Dermis microvascular lymphatic vessel endothelial cell (primary cell): ENCODE data around the gene IRF2. TPM values are rescaled to one million over a fixed set of nuclear protein-coding genes. Genes with fewer than 3 reads are reported as not detected.
A peak's percentile ranks its signal among the peaks of the same experiment; 100 is the strongest.

Experiments
- DNase-seq, 2 donors: peaks; one replicate each; pipeline versions ENCODE4 v3.0.0 to v3.0.0-alpha.2; 2010; ENCODE audit warnings: low read depth in 2 of 2
- total RNA-seq: library from RNA; depleted of rRNA; stranded (reverse); fragments of >200 nt; gene quantifications from 2 replicates; pipeline ENCODE4 v1.2.1, GENCODE V29; 2014

Gene IRF2
- 20.0 and 23.4 TPM in 2 replicates for total RNA-seq

DNA sequence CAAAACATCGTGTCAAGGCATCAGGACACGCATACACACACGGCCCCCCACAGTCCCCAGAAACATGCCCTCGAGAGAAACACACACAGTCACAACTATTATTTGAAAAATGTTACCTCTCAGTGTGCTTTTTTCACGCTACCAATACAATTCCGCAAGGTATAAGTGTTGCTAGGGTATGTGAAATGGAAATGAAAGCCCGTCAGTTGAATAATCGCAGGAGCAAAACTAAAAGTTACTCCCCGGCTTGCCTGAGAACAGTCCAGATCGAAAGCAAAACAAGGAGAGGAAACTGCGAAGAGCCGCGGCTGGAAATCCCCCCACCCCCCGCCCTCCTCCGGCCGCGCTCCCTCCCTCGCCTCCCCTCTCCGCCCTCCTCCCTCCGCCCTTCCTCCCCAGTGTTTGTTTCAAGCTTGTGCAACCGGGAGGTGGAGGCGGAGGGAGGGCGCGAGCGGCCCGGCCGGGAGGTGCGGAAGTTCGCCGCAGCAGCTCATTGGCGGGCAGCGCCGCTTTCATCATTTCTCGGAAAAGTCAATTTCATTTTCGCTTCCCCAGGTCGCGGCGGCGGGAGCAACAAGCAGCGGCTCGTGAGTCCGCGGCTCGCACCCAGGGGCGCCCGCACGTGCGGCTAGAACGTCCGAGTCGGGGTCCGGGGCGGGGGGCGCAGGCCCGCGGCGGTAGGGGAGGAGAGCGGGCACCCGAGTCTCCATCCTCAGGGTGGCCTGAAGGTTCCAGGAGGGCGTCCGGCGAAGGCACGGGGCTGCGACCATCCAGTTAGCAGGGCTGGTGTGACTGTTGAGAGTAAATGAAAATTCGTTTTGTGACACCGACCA is at the start of gene IRF2:
IRF2 (minus strand) TSS at position 288 of the 833 bp plus-strand sequence. CDS start 45,486 bp downstream, outside the sequence.
- peak; percentile 95 to 98 for DNase-seq

DNA sequence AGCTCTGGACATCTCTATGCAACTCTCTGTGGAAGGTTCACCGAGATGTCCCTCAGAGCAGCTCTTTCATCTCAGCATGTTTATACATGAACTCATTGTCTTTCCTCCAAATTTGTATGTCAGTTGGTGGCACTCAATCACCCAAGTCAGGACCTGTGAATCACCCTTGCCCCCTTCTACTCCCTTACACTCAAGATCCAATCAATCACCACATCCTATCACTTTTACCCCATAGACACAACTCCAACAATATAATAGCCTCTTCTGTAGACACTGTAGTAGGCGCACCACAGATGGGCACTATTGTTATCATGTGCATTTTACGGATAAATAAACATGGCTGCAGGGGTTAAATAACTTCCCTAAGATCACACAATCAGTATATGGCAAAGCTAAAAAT is 41.3 kb upstream of the IRF2 start:
- no peak for DNase-seq

DNA sequence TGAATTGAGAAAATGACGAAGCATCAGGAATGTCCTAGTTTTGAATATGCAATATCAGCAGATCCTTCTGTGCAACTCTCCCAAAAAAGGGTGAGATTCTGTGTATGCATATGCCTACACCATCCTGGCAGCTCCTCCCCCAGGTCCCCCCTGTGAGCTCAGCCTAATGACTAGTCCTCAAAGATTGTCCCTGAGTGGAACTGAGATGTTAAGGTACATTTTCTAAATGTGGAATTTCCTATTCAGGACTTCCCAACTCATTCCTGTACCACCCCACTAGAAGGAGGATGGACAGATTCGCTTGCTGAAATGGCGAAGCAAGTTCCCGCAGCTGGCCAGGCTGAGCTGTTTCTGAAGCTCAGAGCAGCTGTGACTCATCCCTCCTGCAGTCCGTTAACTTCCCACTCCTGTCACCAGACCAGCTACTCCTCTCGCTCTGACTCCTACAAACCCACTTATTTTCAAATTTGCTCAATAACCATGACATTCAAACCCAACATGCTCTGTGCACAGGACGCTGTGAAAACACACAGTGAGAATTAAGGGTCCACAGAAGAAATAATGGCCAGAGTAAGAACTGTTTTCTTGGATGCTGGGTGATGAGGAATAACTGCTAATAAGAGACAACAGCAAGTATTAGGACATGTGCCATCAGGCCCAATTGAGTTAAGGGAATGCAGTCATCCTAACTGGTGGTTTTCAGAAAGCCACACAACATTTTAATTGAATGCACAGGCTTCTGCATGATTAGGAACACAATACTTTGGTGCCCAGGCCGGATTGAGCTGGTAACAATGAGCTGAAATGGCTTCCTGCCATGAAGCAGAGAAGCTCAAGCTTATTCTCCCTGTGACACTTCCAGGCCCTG is 40.0 kb upstream of the IRF2 start:
- DNase-seq: peak in 1 of 2 donors; percentile 61

DNA sequence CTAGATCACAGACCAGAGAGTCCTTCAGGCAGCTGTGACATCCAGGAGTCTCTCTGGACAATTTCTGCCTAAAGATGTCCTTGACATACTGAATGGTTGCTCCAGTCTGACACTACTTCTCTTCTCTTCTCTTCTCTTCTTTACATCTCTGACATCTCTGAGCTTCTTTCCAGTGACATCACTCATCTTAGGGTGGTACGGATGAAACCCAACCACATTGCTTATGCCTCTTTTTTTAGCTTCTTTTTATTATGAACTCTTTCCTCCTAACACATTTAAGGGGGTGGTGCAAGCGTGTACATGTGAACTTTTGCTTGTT is 39.4 kb upstream of the IRF2 start:
- no peak for DNase-seq

DNA sequence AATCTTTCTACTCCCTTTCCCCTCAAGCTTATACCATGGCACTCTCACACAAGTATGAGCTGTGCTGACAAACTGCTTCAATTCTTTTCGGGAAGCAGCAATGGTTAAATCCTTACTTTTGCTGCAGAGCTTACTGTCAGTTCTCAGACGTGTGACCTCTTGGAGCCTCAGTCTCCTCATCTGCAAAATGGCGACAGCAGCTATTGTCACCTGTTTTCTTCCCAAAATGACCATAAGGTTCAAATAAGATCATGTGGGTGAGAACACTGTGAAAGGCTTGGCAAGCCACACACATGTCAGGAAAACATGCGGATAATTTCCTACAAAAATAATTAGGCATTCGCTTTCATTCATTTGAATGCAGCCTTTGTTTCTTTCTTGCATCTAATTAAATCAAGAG is 36.8 kb upstream of the IRF2 start:
- no peak for DNase-seq

DNA sequence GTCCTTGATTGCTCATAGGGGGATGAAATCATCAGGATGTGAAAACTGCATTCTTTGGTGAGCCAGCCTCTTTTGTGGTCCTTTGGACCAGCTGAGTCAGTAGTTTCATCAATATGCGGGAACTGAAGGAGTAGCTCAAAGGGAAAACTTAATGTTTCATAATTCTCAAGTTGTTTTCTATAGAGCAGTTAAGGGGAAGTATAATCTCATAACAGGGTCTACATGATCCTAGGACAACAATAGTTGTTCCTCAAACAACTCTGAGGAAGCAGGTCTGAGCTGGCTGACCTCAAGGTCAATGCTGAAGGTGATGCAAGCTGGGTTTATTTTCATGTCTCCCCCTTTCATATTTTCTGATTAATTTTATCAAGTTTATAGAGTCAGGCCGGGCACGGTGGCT is 36.1 kb upstream of the IRF2 start:
- no peak for DNase-seq

DNA sequence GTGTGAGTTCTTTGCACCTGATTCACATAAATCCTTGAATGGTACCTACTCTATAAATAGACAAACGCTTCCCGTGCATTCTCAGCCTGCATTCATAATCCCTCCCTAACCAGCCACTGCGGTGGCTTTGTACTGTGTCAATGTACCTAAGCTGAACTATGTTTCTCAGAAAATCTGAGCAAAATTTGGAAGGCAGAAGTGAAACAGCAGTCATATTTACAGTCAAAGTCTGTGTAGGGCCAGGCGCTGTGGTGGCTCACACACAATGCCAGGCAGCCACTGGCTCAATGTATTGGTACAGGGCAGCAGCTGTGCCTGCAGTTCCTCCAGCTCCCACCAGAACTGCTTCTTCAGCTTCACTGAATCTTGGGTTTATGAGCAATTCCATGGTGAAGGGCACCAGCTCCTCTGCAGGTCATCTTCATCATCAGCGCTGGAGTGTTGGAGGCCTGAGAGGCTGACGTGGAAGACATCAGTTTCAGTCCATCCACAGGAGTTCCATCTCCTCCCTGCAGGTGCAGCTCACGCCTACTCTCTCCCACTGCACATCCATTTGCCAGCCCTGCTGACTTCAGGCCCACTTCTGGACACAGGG is 32.3 kb upstream of the IRF2 start:
- no peak for DNase-seq

DNA sequence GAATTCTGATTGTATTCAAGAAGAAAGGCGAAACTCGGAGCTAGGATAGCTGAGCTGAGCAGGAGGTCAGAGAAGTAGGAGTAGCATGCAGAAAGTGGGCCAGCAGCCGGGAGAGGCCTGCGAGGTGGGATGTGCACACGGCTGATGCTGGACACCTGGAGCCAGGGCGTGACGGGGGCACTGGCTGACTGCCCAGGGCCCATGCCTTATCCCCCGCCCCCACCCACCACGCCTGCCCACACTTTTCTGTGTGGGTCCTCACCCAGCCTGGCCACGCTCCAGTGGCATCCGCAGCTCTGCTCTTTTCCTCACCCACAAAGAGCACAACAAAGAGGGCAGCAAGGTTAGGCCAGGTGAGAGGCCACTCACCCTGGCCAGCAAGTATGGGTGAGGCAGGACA is 30.0 kb upstream of the IRF2 start:
- no peak for DNase-seq

DNA sequence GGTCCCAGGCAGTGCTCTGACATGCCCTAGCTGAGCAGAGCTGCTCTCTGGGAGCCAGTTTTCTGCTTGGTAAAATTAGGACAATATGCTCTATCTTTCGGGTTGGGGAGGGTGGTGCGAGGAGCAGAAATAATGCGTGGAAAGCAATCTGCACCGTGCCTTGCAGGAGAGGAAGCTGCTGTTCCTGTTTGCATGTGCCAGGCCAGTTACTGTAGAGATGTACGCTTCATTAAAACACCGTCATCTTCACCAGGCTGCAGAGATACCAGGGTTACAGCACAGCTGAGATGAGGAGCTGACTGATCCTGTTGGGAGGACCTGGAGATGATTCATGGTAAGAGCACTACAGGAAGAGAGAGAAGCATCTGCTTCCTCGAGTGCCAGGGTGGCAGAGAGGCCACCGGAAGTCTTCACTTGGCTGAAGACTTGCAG is 29.5 kb upstream of the IRF2 start:
- peak in 1 of 2 donors; percentile 36 for DNase-seq

DNA sequence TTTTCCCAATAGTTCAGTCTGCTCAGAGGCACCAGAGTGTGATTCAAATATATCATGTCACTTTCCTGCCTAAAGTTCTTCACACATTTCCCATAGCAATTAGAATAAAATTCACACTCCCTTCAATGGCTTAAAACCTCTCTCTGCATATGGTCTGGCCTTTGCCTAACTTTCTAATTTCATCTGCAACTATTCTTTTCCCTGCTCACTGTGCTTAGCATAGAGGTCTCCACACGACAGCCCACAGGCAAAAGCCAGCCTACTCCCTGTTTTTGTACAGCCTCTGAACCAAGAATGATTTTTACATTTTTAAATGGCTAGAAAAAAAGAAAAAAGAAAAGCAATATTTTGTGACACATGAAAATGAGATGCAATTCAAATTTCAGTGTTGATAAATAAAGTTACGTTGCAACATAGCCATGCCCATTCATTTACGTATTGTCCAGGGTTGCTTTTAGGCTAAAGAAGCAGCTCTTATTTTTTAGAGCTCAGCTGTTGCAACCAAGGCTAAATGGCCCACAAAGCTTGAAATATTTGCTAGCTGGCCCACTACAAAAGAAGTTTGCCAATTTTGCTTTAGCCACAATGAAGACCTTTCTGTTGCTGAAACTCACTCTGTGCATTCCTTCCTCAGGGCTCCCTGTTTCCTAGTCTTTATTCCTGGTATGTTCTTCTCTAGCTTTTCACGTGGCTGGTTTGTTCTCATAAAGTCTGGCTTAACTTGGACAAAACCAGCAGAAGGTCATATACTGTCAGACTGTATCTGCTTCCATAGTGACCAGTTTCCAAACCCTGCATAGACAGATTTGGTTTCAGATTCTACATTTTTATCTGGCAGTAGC is 26.6 kb upstream of the IRF2 start:
- no peak for DNase-seq

DNA sequence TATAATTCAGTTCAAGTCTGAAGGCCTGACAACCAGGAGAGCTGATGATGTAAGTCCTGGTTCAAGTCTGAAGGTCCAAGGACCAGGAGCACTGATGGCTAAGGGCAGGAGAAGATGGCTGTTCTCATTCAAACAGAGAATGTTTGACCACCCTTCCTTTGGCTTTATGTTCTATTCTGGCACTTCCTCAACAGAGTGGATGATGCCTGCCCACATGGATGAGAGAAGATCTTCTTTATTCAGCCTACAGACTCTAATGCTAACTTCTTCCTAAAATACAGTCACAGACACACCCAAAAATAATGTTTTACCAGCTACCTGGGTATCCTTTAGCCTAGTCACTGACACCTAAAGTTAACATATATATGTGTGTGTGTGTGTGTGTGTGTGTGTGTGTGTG is 25.6 kb upstream of the IRF2 start:
- DNase-seq: no peak

DNA sequence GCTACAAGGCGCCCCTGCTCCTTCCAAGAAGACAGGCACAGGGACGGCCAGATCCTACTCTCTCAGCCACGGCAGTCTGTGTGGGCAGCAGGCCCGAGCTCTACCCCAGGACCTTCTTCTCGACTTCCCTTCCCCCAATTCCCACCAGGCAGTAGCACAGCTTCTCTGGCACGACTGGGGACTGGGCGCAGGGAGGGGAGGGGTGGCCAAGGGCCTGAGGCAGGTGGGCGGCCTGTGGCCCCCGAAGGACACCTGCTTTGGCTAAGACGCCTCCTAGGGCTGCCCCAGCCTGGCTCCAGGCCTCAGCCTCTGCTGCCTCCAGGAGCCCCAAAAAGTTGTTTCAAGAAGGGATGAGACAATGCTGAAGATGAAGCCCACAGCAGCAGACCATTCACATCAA is 24.2 kb upstream of the IRF2 start:
- no peak for DNase-seq

DNA sequence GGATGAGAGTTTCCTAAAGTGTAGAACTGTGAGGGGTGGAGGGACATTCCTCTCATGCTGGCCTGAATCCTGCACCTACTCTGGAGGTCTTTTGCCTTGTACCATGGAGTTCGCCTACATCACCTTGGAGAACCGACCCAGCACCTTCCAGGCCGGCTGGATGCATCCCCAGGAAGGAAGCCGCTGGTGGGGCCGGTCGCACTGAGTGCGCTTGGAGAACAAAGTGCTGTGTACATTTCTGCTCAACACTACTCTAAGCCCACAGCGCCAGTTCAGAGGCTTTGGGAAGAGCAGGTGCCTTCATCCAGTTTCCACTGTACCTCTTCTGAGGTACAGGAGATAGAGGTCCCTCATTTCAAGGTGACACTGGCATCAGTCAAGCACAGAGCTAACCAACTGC is 15.4 kb upstream of the IRF2 start:
- no peak for DNase-seq

DNA sequence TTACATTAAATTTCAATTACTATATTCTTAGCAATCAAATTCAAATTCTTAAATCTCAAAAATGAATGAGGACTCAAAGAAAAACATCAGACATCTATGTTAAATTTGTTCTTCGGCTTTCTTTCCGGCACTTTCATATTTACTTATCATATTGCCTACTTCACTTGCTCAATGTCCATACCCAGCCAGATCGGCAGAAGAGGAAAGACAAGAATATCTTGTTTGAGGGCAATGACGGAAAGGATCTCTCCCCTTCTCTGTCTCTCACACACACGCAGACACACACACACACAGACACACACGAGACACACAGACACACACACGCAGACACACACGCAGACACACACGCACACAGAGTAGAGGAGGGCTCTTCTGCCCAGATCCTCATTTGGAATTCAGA is 13.2 kb upstream of the IRF2 start:
- DNase-seq: no peak

DNA sequence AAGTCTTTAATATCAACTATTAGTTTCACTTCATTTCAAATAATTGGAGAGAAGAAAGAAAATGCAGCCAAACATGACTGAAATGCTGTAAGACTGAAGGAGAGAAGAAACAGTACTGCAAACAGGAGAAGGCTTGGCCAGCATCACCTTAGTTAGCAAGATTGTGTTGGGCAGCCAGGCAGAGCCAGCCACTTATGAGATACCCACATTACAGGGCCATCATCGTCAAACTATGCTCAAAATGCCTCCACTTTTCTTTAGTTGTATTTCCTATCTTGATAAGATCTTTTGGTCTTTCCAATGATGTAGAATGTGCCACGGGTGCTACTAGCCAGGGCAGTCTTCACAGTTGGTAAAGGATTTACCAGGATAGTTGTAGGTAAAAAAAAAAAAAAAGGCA is 10.9 kb upstream of the IRF2 start:
- DNase-seq: no peak

DNA sequence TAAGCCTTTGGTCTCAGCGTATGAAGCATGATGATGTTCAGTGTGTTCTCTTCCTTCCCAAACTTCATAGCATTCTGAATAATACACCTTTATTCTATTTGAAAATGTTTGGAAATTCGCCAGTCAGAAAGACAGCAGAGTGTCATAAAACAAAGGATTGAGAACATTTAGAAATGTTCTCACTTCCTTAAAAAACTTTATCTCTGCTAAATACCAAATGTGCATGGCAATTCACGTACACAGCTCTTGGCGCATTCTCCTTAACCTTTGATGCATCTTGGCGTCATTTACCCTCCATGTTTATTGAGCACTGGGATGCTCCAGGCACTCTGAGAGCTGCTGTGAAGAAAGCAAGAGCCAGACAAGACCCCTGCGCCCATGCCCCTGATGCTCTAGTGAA is 7.2 kb upstream of the IRF2 start:
- DNase-seq: no peak

DNA sequence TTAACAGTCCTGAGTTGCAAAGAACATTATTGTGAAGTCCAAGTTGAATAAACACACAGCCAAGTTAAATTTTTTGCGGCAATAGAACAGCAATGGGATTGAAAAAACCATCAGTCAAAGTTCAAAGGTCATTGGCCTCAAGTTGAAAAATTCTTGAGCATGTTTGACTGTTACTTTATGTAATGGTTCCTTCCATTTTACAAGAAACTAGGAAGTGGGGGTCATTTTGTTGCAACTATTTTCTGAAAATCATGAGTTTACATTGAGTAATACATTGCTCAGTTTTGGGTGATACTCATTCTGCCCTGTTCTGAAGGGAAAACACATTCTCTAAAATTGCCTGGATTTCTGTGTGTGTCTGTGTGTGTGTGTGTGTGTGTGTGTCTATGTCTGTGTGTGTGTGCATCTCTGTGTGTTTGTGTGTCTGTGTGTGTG is 5.2 kb upstream of the IRF2 start:
- no peak for DNase-seq

DNA sequence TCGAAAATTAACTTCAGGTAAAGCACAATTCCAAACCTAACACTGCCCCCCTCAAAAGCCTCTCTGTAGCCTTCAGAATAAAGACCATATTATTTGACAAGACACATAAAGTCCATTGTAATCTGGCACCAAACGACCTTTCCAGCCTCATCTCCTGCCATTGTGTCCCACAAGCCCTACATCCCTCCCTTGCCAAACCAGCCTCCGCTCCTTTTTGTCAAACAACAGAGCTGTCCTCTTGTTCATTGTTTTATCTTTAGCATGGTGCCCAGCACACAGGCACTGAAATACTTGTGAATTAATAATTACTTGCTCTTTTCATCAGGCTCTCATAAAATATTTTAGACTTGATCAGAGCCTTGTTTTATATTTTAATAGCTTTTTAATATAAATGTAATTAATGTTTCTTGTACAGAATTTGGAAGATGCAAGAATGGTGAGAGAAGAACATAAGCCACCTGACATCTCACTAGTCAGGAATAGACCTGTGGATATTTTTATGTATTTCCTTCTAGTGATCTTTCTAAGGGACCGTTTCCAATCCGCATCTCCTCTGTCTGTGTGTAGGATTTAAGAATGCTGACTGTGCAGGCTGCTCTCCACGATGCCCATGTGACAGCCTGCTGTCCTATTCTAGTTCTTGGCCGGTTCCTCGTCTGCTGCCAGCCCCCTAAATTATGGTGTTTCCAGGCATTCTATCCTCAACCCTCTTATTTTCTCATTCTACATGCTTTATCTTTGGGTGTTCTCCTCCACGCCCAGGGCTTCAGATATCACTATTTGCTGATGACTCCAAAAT is 3.0 kb upstream of the IRF2 start:
- no peak for DNase-seq

DNA sequence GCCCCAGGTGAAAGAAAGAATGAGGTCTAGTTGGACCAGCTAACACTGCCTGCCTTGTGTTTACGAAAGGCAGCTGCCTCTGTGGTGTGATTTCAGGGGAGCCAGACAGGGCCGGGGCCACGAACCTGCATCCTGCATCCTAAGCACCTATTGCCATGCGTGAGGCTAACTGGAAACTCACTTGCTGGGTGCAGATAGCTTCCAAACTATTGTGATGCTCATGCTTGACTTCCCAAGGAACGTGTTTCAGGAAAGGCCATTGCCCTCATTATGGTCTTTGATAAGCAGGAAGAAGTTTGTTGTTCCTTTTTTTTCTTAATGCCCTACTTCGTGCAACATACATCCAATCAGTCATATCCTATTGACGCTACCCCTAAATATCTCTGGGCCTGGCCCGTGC is 2.3 kb upstream of the IRF2 start:
- no peak for DNase-seq

DNA sequence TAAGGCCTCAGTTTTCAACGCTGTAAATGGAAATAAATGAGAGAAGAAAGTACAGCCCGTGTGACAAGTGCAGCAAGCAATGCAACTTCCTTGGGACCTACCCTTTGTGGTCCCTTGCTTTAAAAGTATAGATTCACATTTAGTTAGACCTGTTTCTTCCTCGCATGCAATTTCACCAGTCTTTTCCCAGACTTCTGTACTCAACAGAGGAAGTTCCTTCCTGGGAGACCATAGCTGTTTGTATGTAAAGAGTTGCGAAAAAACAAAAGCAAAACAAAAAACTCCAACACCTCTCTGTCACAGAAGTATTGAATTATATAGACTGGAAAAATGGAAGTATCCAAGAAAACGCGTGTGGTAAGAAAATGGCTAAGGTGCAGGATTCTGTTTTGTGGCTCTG is 1.1 kb upstream of the IRF2 start:
- no peak for DNase-seq

DNA sequence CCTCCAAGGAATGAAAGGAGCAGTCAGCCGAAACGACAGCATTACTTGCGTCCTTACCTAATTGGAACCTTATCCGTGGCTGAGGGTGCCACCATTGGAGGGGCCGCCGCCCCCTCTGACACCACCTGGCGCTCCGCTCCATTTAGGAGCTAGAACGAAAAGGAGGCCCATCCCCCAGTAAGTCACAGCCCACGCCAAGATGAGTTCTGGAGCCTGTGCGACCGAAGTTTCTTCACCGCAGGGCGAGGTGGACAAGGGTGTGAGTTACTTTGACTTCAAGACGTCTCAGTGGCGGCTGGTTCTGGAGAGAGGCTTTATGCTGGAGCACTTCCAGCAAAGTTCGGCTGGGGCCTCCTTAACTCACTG is 729 bp upstream of the IRF2 start:
- DNase-seq: peak in 1 of 2 donors; percentile 38
